HCT116 (cell line): Measurements from ENCODE around the gene APLF. TPM values are rescaled to one million over a fixed set of nuclear protein-coding genes. Genes with fewer than 3 reads are reported as not detected.

Source experiments
- ATAC-seq: fragments of 200-7000 bp; cut with Tn5 transposase; 2 replicates; pipeline ENCODE4 v1.9.1; 2020; ENCODE audit warnings: mild to moderate bottlenecking, moderate library complexity
- BruUV-seq: library from RNA; stranded (reverse); fragments of 400-500 nt; replicated peaks from 2 replicates; lab custom pipeline; 2021; lab: Mats Ljungman, UMichigan
- CTCF ChIA-PET: fragments of 300-600 bp; sonication (Branson Sonifier 250); formaldehyde crosslinking; loops from one replicate; lab custom pipeline; 2021; ENCODE audit warnings: antibody characterized with exemption; lab: Charles Lee
- POLR2A ChIA-PET: fragments of 300-600, 350-600 bp; sonication (Branson Sonifier 250); formaldehyde crosslinking; loops from one replicate; lab custom pipeline; 2021; ENCODE audit warnings: antibody characterized with exemption; lab: Charles Lee
- RAD21 ChIA-PET, 2 experiments: fragments of 300-600 bp; sonication (Branson Sonifier 250); formaldehyde crosslinking; loops; one replicate each; lab custom pipeline; 2023; ENCODE audit warnings: low total read pairs in 2 of 2; ENCODE audit not compliant: uncharacterized antibody in 2 of 2, unreplicated experiment in 2 of 2, low non-redundant PET in 1 of 2; lab: Charles Lee
- DNase-seq: peaks from one replicate; pipeline ENCODE4 v3.0.0-alpha.2; 2010; ENCODE audit warnings: low read depth, low spot score
- H2AFZ ChIP-seq: fragments of 200-600 bp; shearing (Covaris generic), sonication (generic); 2 replicates; pipeline ENCODE4 v1.6.1; 2017; ENCODE audit warnings: low read depth, mixed run types, mixed read lengths, antibody characterized with exemption, low read length; ENCODE audit not compliant: poor library complexity, severe bottlenecking
- H3K27ac ChIP-seq: 2 replicates; pipeline ENCODE4 v1.5.1; 2012; ENCODE audit warnings: low read depth, low read length
- H3K27me3 ChIP-seq: fragments of 200-600 bp; sonication (generic); 2 replicates; pipeline ENCODE4 v1.6.1; 2016; ENCODE audit warnings: mixed run types, low read length, mixed read lengths; ENCODE audit not compliant: insufficient read depth
- H3K36me3 ChIP-seq, 2 experiments: fragments of 200-500 bp in 1 of 2; fragments of 200-600 bp in 1 of 2; sonication (Bioruptor generic) in 1 of 2; sonication (generic) in 1 of 2; 2 replicates each; pipeline versions ENCODE4 v1.5.1 to v1.6.1; 2014 to 2016; ENCODE audit warnings: low read length in 2 of 2, inconsistent platforms in 1 of 2, mixed read lengths in 1 of 2, mixed run types in 1 of 2; ENCODE audit not compliant: insufficient read depth in 2 of 2, control insufficient read depth in 1 of 2
- H3K4me1 ChIP-seq, 2 experiments: fragments of 200-600 bp in 1 of 2; sonication (generic) in 1 of 2; 2 replicates each; pipeline versions ENCODE4 v1.5.1 to v1.6.1; 2012 to 2017; ENCODE audit warnings: low read length in 2 of 2, inconsistent platforms in 1 of 2, mild to moderate bottlenecking in 1 of 2, mixed read lengths in 1 of 2, mixed run types in 1 of 2, moderate library complexity in 1 of 2; ENCODE audit not compliant: insufficient read depth in 2 of 2, control insufficient read depth in 1 of 2
- H3K4me2 ChIP-seq: fragments of 200-600 bp; sonication (generic); 2 replicates; pipeline ENCODE4 v1.6.1; 2017; ENCODE audit warnings: mixed run types, low read length, mixed read lengths
- H3K4me3 ChIP-seq, 2 experiments: fragments of 200-600 bp in 1 of 2; sonication (generic) in 1 of 2; replicated peaks in 1 of 2; 2 replicates each; pipeline ENCODE4 v1.5.1; 2011 to 2016; ENCODE audit warnings: low read length in 2 of 2, control low read depth in 1 of 2, low read depth in 1 of 2, mild to moderate bottlenecking in 1 of 2, mixed read lengths in 1 of 2, mixed run types in 1 of 2
- H3K79me2 ChIP-seq: fragments of 200-600 bp; sonication (generic); 2 replicates; pipeline ENCODE4 v1.6.1; 2017; ENCODE audit warnings: mild to moderate bottlenecking, mixed run types, low read length, moderate library complexity, mixed read lengths; ENCODE audit not compliant: insufficient read depth
- H3K9ac ChIP-seq: fragments of 200-600 bp; sonication (generic); 2 replicates; pipeline ENCODE4 v1.6.1; 2016; ENCODE audit warnings: low read length, mixed read lengths
- H3K9me2 ChIP-seq: fragments of 200-600 bp; sonication (generic), shearing (Covaris generic); 2 replicates; pipeline ENCODE4 v1.6.1; 2017; ENCODE audit warnings: mixed run types, mild to moderate bottlenecking, moderate library complexity; ENCODE audit not compliant: insufficient read depth
- H3K9me3 ChIP-seq, 2 experiments: fragments of 200-500 bp in 1 of 2; fragments of 200-600 bp in 1 of 2; sonication (Bioruptor generic) in 1 of 2; sonication (generic) in 1 of 2; 2 replicates each; pipeline ENCODE4 v1.6.1; 2014 to 2017; ENCODE audit warnings: low read length in 2 of 2, mixed read lengths in 2 of 2, inconsistent platforms in 1 of 2, low read depth in 1 of 2, mild to moderate bottlenecking in 1 of 2, mixed run types in 1 of 2, moderate library complexity in 1 of 2; ENCODE audit not compliant: control insufficient read depth in 1 of 2, insufficient read depth in 1 of 2
- H4K20me1 ChIP-seq: fragments of 200-600 bp; sonication (generic), shearing (Covaris generic); 2 replicates; pipeline ENCODE4 v1.6.1; 2017; ENCODE audit warnings: mixed run types, mild to moderate bottlenecking, moderate library complexity; ENCODE audit not compliant: insufficient read depth
- ATF3 ChIP-seq: IDR thresholded peaks from 2 replicates; pipeline ENCODE4 v1.6.1; 2012
- CBX3 ChIP-seq: IDR thresholded peaks from 2 replicates; pipeline ENCODE4 v1.6.1; 2012; ENCODE audit warnings: low read depth
- CEBPB ChIP-seq: IDR thresholded peaks from 2 replicates; pipeline ENCODE4 v1.6.1; 2012; ENCODE audit warnings: low read depth
- CTCF ChIP-seq, 3 experiments: fragments of 200-600 bp in 1 of 3; sonication (generic) in 1 of 3; IDR thresholded peaks in 2 of 3; conservative IDR thresholded peaks in 1 of 3; 2 replicates each; pipeline ENCODE4 v1.5.1; 2012 to 2017; ENCODE audit warnings: low read depth in 2 of 3, low read length in 2 of 3, antibody characterized with exemption in 1 of 3, borderline replicate concordance in 1 of 3, control low read depth in 1 of 3, mild to moderate bottlenecking in 1 of 3, mixed read lengths in 1 of 3, mixed run types in 1 of 3, moderate library complexity in 1 of 3; ENCODE audit not compliant: insufficient read depth in 1 of 3
- EGR1 ChIP-seq: IDR thresholded peaks from 2 replicates; pipeline ENCODE4 v1.6.1; 2012; ENCODE audit warnings: low read depth
- ELF1 ChIP-seq: IDR thresholded peaks from 2 replicates; pipeline ENCODE4 v1.6.1; 2012; ENCODE audit warnings: low read depth, borderline replicate concordance
- EZH2 ChIP-seq: fragments of 200-600 bp; sonication (generic); IDR thresholded peaks from 2 replicates; pipeline ENCODE4 v1.6.1; 2017; ENCODE audit warnings: antibody characterized with exemption, mixed run types
- EZH2phosphoT487 ChIP-seq: fragments of 200-600 bp; IDR thresholded peaks from 2 replicates; pipeline ENCODE4 v1.6.1; 2018; ENCODE audit warnings: antibody characterized with exemption, borderline replicate concordance
- JUND ChIP-seq: IDR thresholded peaks from 2 replicates; pipeline ENCODE4 v1.6.1; 2012
- MAX ChIP-seq: IDR thresholded peaks from 2 replicates; pipeline ENCODE4 v1.6.1; 2012
- RAD21 ChIP-seq: IDR thresholded peaks from 2 replicates; pipeline ENCODE4 v1.6.1; 2012; ENCODE audit warnings: low read depth, mild to moderate bottlenecking
- REST ChIP-seq: IDR thresholded peaks from 2 replicates; pipeline ENCODE4 v1.6.1; 2012; ENCODE audit warnings: low read depth
- SP1 ChIP-seq: IDR thresholded peaks from 2 replicates; pipeline ENCODE4 v1.6.1; 2012; ENCODE audit warnings: low read depth
- SRF ChIP-seq: IDR thresholded peaks from 2 replicates; pipeline ENCODE4 v1.6.1; 2012; ENCODE audit warnings: low read depth
- TCF7L2 ChIP-seq: IDR thresholded peaks from 2 replicates; pipeline ENCODE4 v1.7.0; 2011; ENCODE audit warnings: borderline replicate concordance, inconsistent platforms; ENCODE audit not compliant: insufficient read depth, insufficient read length; ENCODE audit errors: extremely low read depth
- YY1 ChIP-seq: IDR thresholded peaks from 2 replicates; pipeline ENCODE4 v1.6.1; 2011; ENCODE audit warnings: low read length, low read depth, moderate library complexity, mild to moderate bottlenecking; ENCODE audit not compliant: insufficient replicate concordance; ENCODE audit errors: extremely low read depth
- ZFX ChIP-seq: fragments of 450-650 bp; IDR thresholded peaks from 2 replicates; pipeline ENCODE4 v1.6.1; 2017
- intact Hi-C: fragments of 100-400 bp; cut with micrococcal nuclease; formaldehyde crosslinking; loops from 2 replicates; pipeline ENCODE4 v1.10.0; 2022
- total RNA-seq: library from RNA; stranded (reverse); gene quantifications from one replicate; pipeline ENCODE4 v1.2.1, GENCODE V29; 2021; ENCODE audit not compliant: unreplicated experiment

The APLF gene
- total RNA-seq, 1 experiment from 2014 or later: 1.6 TPM

GRCh38 chr2:68566362-68566761, 99.0 kb downstream of the APLF start (continued):
- TF ChIP-seq CTCF (IDR thresholded peaks at IDR 0.05 in 2 of 3, conservative IDR thresholded peaks at IDR 0.05 in 1 of 3; ENCODE audit: borderline replicate concordance in 1 of 3, insufficient read depth in 1 of 3, low read depth in 2 of 3, low read length in 2 of 3) (no peak), ATF3 (no peak), TCF7L2 (no peak), ZFX (no peak), MAX (no peak), SP1 (no peak), ELF1 (no peak)

GRCh38 chr2:68568116-68568515, 100.7 kb downstream of the APLF start:
- Histone ChIP-seq H3K4me1 (peaks cover 0 to 5% of the 10 kb centered on the region in 2 experiments; a peak in 1 of 4 replicates), H4K20me1 (no peaks in the 10 kb centered on the region), H3K79me2 (no peaks in the 10 kb centered on the region), H3K9me3 (no peaks in the 10 kb centered on the region), H3K27ac (no peak overlapping the region), H3K36me3 (no peaks in the 10 kb centered on the region), H2AFZ (no peak overlapping the region), H3K27me3 (no peaks in the 10 kb centered on the region), H3K9ac (no peak overlapping the region), H3K4me3 (no peak overlapping the region), H3K4me2 (no peak overlapping the region), H3K9me2 (no peaks in the 10 kb centered on the region)
- CTCF ChIA-PET: interaction anchor here (1.9 kb wide), 1 partner anchor 27 kb away, joined by 7 read pairs; no protein-coding TSS in a partner anchor
- BruUV-seq: no TSS peak
- no peak for ATAC-seq
- DNase-seq: no peak
- RAD21 ChIA-PET: no interaction called here
- POLR2A ChIA-PET: no interaction called here
- intact Hi-C loops: no loop called here
- no peak for TF ChIP-seq JUND
- no peak for TF ChIP-seq EGR1
- no peak for TF ChIP-seq CTCF (IDR thresholded peaks at IDR 0.05 in 2 of 3, conservative IDR thresholded peaks at IDR 0.05 in 1 of 3; ENCODE audit: borderline replicate concordance in 1 of 3, insufficient read depth in 1 of 3, low read depth in 2 of 3, low read length in 2 of 3)
- no peak for TF ChIP-seq TCF7L2
- no peak for TF ChIP-seq REST
- no peak for TF ChIP-seq SRF
- TF ChIP-seq EZH2: no peak
- no peak for TF ChIP-seq EZH2phosphoT487
- TF ChIP-seq CBX3: no peak
- no peak for TF ChIP-seq RAD21
- TF ChIP-seq CEBPB: no peak
- no peak for TF ChIP-seq YY1
- TF ChIP-seq ELF1: no peak
- no peak for TF ChIP-seq MAX
